ENCODE data around the gene SPATA1. TPM values are rescaled to one million over a fixed set of nuclear protein-coding genes. Genes with fewer than 3 reads are reported as not detected.
"Not testable (repeated sequence)": the region's sequence is repeated elsewhere in the genome, so short reads cannot be mapped to it uniquely, and the experiment has no call there.

The SPATA1 gene
- total and polyA plus RNA-seq, 2 donors (not counting 1 experiment from before 2014, with no cell fraction given): 0.96 to 1.7 TPM

DNA sequence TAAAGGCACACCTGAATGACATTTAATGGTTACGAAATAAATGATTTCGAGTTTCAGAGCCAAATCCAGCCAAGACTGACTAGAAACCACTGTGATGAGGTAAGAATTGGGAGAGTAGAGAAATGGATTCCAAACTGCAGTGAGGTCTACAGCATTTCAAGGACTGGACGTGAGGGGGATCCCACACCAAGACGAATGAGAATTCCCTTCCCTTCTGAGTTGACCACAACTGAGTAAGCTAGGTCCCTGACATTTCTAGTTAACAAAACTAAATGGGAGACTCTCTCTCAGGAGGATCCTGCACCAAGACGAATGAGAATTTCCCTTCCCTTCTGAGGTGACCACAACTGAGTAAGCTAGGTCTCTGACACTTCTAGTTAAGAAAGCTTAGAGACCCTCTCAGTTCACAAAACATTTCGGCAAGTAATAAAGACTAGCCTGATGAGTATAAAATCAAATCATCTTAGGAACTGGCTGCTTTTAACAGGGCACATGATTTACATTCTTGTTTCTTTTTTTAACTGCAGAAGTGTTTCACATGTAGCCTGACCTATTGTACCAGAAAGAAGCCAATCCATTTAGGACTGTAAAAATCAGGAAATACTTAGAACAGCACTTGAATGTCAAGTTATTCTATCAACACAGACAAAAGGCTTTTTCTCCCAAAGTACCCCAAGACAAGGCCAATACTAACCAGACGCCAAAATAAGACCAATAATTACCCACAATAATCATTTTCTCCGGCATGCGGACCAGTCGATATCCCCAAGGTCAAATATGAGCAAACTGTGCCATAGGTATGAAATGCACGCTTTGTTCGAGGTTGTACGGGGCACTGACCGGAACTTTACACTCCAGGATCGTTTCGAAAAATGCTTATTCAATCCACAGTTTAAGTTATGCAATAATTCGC is 1.4 kb upstream of the SPATA1 start:
- Histone ChIP-seq H3K79me2 (ENCODE audit: control insufficient read depth, insufficient read depth, low read length) (peaks cover 56% of the 10 kb centered on the region), H3K27ac (ENCODE audit: insufficient read depth, low read length) (peak overlapping the region; percentile 94), H3K4me3 (replicated peaks in 1 of 4; ENCODE audit: control extremely low read depth in 1 of 4, insufficient read depth in 1 of 4, low read depth in 3 of 4, low read length in 4 of 4) (peak overlapping the region; percentile 86 to 96 (median 90)), H4K20me1 (ENCODE audit: control insufficient read depth, extremely low read depth, insufficient read depth, low read length) (no peaks in the 10 kb centered on the region), H3K9ac (ENCODE audit: insufficient read depth, low read length) (peak overlapping the region; percentile 92), H3K9me3 (ENCODE audit: control insufficient read depth, insufficient read depth, low read depth, low read length) (no peaks in the 10 kb centered on the region), H3K4me2 (ENCODE audit: extremely low read depth, insufficient read depth, low read length) (peak overlapping the region; percentile 83), H2AFZ (ENCODE audit: low read length) (no peak overlapping the region), H3K36me3 (ENCODE audit: control insufficient read depth, insufficient read depth, low read length) (no peaks in the 10 kb centered on the region), H3K27me3 (ENCODE audit: control insufficient read depth, insufficient read depth, low read length) (no peaks in the 10 kb centered on the region), H3K4me1 (ENCODE audit: control insufficient read depth, extremely low read depth, insufficient read depth, low read length) (no peaks in the 10 kb centered on the region)
- DNase-seq (ENCODE audit: low read depth in 2 of 2): peak; percentile 68 to 90
- TF ChIP-seq, protein P1, sequence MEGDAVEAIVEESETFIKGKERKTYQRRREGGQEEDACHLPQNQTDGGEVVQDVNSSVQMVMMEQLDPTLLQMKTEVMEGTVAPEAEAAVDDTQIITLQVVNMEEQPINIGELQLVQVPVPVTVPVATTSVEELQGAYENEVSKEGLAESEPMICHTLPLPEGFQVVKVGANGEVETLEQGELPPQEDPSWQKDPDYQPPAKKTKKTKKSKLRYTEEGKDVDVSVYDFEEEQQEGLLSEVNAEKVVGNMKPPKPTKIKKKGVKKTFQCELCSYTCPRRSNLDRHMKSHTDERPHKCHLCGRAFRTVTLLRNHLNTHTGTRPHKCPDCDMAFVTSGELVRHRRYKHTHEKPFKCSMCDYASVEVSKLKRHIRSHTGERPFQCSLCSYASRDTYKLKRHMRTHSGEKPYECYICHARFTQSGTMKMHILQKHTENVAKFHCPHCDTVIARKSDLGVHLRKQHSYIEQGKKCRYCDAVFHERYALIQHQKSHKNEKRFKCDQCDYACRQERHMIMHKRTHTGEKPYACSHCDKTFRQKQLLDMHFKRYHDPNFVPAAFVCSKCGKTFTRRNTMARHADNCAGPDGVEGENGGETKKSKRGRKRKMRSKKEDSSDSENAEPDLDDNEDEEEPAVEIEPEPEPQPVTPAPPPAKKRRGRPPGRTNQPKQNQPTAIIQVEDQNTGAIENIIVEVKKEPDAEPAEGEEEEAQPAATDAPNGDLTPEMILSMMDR (conservative IDR thresholded peaks at IDR 0.05 in 1 of 2, IDR thresholded peaks at IDR 0.05 in 1 of 2; ENCODE audit: low read depth in 1 of 2, low read length in 2 of 2): peak; percentile 24 to 27
- TF ChIP-seq EZH2 (IDR thresholded peaks at IDR 0.05; ENCODE audit: low read length, missing control alignments): no peak

DNA sequence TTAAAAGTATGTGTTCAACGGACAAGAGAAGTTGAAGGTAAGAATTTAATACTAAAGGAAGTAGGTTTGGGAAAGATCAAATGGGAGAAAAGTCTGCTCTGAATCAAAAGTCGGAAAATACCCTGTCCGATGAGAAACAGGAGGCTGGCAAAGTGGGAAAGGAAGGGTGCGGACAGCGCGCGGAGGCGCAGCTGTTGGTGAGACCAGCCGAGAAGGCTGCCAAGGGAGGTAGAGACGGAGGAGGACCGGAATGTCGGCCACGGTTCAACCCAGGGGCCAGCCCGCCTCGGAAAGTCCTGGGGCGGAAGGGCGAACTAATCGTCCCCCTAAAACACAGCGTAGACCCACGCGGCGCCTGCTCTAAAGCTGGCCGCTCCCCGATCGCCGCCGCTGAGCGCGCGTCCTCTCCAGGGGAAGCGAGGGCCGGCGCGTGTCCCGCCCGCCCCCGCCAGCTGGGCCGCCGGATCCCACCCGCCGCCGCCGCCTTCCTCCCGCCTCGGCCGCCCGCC is 639 bp upstream of the SPATA1 start:
- H3K4me2 ChIP-seq (ENCODE audit: extremely low read depth, insufficient read depth, low read length): peak overlapping the region; percentile 83
- peak overlapping the region; percentile 68 for H2AFZ ChIP-seq (ENCODE audit: low read length)
- H3K9me3 ChIP-seq (ENCODE audit: control insufficient read depth, insufficient read depth, low read depth, low read length): no peaks in the 10 kb centered on the region
- H3K4me3 ChIP-seq (replicated peaks in 1 of 4; ENCODE audit: control extremely low read depth in 1 of 4, insufficient read depth in 1 of 4, low read depth in 3 of 4, low read length in 4 of 4): peak overlapping the region; percentile 86 to 96 (median 90)
- peaks cover 50% of the 10 kb centered on the region for H3K79me2 ChIP-seq (ENCODE audit: control insufficient read depth, insufficient read depth, low read length)
- H3K27ac ChIP-seq (ENCODE audit: insufficient read depth, low read length): peak overlapping the region; percentile 94
- H4K20me1 ChIP-seq (ENCODE audit: control insufficient read depth, extremely low read depth, insufficient read depth, low read length): no peaks in the 10 kb centered on the region
- TF ChIP-seq, protein P1 (conservative IDR thresholded peaks at IDR 0.05 in 1 of 2, IDR thresholded peaks at IDR 0.05 in 1 of 2; ENCODE audit: low read depth in 1 of 2, low read length in 2 of 2): no peak
- TF ChIP-seq EZH2 (IDR thresholded peaks at IDR 0.05; ENCODE audit: low read length, missing control alignments): no peak
- no peaks in the 10 kb centered on the region for H3K36me3 ChIP-seq (ENCODE audit: control insufficient read depth, insufficient read depth, low read length)
- H3K9ac ChIP-seq (ENCODE audit: insufficient read depth, low read length): peak overlapping the region; percentile 92
- no peaks in the 10 kb centered on the region for H3K4me1 ChIP-seq (ENCODE audit: control insufficient read depth, extremely low read depth, insufficient read depth, low read length)
- DNase-seq (ENCODE audit: low read depth in 2 of 2): peak in 1 of 2 donors; percentile 66
- H3K27me3 ChIP-seq (ENCODE audit: control insufficient read depth, insufficient read depth, low read length): no peaks in the 10 kb centered on the region

DNA sequence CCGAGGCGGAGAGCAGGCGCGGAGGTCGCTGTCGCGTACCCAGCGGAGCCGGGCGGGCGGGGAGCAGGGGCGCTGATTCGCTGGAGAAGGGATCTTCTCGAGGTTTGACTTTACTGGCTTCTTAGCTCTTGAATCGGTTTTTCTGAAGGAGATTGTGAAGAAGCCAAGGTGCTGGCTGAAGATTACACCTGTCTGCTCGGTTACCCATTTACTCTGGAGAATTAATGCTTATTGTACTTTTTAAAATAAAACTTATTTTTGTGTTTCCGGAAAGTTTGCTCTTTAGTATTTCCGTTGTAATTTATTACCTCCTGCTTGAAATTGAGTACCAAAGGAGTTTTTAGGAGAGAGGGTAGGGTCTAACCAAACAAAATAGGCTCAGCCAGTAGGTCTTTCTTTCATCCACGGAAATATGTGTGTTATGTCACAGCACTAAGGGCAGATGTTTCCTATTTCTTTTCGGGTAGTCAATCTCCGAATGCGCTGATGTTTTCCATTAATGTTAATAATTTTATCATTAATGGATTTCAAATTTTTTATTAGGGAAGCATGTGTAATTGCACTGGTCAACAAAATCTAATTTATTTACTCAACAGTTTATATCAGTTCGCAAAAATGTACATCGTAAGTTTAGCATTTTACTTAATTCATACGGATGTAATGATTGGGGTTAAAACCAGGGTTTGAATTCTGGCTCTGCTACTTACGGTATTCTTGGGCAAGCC is 705 bp downstream of the SPATA1 start:
- Histone ChIP-seq H2AFZ (ENCODE audit: low read length) (no peak overlapping the region), H3K27me3 (ENCODE audit: control insufficient read depth, insufficient read depth, low read length) (no peaks in the 10 kb centered on the region), H3K9ac (ENCODE audit: insufficient read depth, low read length) (no peak overlapping the region), H3K27ac (ENCODE audit: insufficient read depth, low read length) (peak overlapping the region; percentile 94), H3K4me3 (replicated peaks in 1 of 4; ENCODE audit: control extremely low read depth in 1 of 4, insufficient read depth in 1 of 4, low read depth in 3 of 4, low read length in 4 of 4) (peak overlapping the region; percentile 45 to 94 (median 78)), H3K4me1 (ENCODE audit: control insufficient read depth, extremely low read depth, insufficient read depth, low read length) (no peaks in the 10 kb centered on the region), H3K4me2 (ENCODE audit: extremely low read depth, insufficient read depth, low read length) (peak overlapping the region; percentile 65), H3K79me2 (ENCODE audit: control insufficient read depth, insufficient read depth, low read length) (peaks cover 38% of the 10 kb centered on the region), H4K20me1 (ENCODE audit: control insufficient read depth, extremely low read depth, insufficient read depth, low read length) (no peaks in the 10 kb centered on the region), H3K36me3 (ENCODE audit: control insufficient read depth, insufficient read depth, low read length) (no peaks in the 10 kb centered on the region), H3K9me3 (ENCODE audit: control insufficient read depth, insufficient read depth, low read depth, low read length) (no peaks in the 10 kb centered on the region)
- no peak for TF ChIP-seq EZH2 (IDR thresholded peaks at IDR 0.05; ENCODE audit: low read length, missing control alignments)
- TF ChIP-seq, protein P1 (conservative IDR thresholded peaks at IDR 0.05 in 1 of 2, IDR thresholded peaks at IDR 0.05 in 1 of 2; ENCODE audit: low read depth in 1 of 2, low read length in 2 of 2): no peak
- no peak for DNase-seq (ENCODE audit: low read depth in 2 of 2)

GRCh38 chr1:84507887-84508286 is 1.7 kb downstream of the SPATA1 start:
- H3K9me3 ChIP-seq (ENCODE audit: control insufficient read depth, insufficient read depth, low read depth, low read length); H3K27me3 ChIP-seq (ENCODE audit: control insufficient read depth, insufficient read depth, low read length); H3K27ac ChIP-seq (ENCODE audit: insufficient read depth, low read length); H3K36me3 ChIP-seq (ENCODE audit: control insufficient read depth, insufficient read depth, low read length); H3K4me2 ChIP-seq (ENCODE audit: extremely low read depth, insufficient read depth, low read length); H3K9ac ChIP-seq (ENCODE audit: insufficient read depth, low read length); H2AFZ ChIP-seq (ENCODE audit: low read length); DNase-seq (ENCODE audit: low read depth in 2 of 2); H4K20me1 ChIP-seq (ENCODE audit: control insufficient read depth, extremely low read depth, insufficient read depth, low read length); H3K4me1 ChIP-seq (ENCODE audit: control insufficient read depth, extremely low read depth, insufficient read depth, low read length): not testable (repeated sequence)
- Histone ChIP-seq H3K4me3 (replicated peaks in 1 of 4; ENCODE audit: control extremely low read depth in 1 of 4, insufficient read depth in 1 of 4, low read depth in 3 of 4, low read length in 4 of 4) (peak overlapping the region in 1 of 4 experiments; percentile 94), H3K79me2 (ENCODE audit: control insufficient read depth, insufficient read depth, low read length) (peaks cover 29% of the 10 kb centered on the region)

Data from fibroblast of lung (primary cell).